MM.1S (cell line): Measurements from ENCODE around the gene SLA2.
A peak's percentile ranks its signal among the peaks of the same experiment; 100 is the strongest.

Source experiments
- DNase-seq: peaks from one replicate; pipeline ENCODE4 v3.0.0-alpha.2; 2015
- H2AFZ ChIP-seq: fragments of 300-600 bp; sonication (generic); 2 replicates; pipeline ENCODE4 v1.6.0; 2016; ENCODE audit warnings: antibody characterized with exemption, low read length
- H3F3A ChIP-seq: fragments of 300-600 bp; sonication (generic); 2 replicates; pipeline ENCODE4 v1.6.1; 2016; ENCODE audit warnings: mild to moderate bottlenecking, antibody characterized with exemption, low read length, moderate library complexity, mixed read lengths; ENCODE audit not compliant: insufficient read depth
- H3K27ac ChIP-seq: fragments of 300-600 bp; sonication (generic); 2 replicates; pipeline ENCODE4 v1.5.1; 2016; ENCODE audit warnings: mild to moderate bottlenecking, low read length
- H3K27me3 ChIP-seq: fragments of 300-600 bp; sonication (generic); replicated peaks from 2 replicates; pipeline ENCODE4 v1.6.0; 2016; ENCODE audit warnings: low read length; ENCODE audit not compliant: insufficient read depth
- H3K36me3 ChIP-seq: fragments of 300-600 bp; sonication (generic); replicated peaks from 2 replicates; pipeline ENCODE4 v1.6.1; 2016; ENCODE audit warnings: mild to moderate bottlenecking, low read length, mixed read lengths; ENCODE audit not compliant: insufficient read depth
- H3K4me1 ChIP-seq: fragments of 300-600 bp; sonication (generic); 2 replicates; pipeline ENCODE4 v1.6.1; 2016; ENCODE audit warnings: low read length, mixed read lengths
- H3K4me2 ChIP-seq: fragments of 300-600 bp; sonication (generic); 2 replicates; pipeline ENCODE4 v1.6.0; 2016; ENCODE audit warnings: low read depth, low read length
- H3K4me3 ChIP-seq: fragments of 300-600 bp; sonication (generic); 2 replicates; pipeline ENCODE4 v1.5.1; 2016; ENCODE audit warnings: low read length, mixed read lengths
- H3K79me2 ChIP-seq: fragments of 300-600 bp; sonication (generic); 2 replicates; pipeline ENCODE4 v1.6.1; 2016; ENCODE audit warnings: mixed run types, low read length, mixed read lengths
- H3K9ac ChIP-seq: fragments of 300-600 bp; sonication (generic); 2 replicates; pipeline ENCODE4 v1.6.1; 2016; ENCODE audit warnings: low read length, mixed read lengths
- H3K9me2 ChIP-seq: fragments of 300-600 bp; sonication (generic); replicated peaks from 2 replicates; pipeline ENCODE4 v1.6.1; 2016; ENCODE audit warnings: mild to moderate bottlenecking, low read length, mixed read lengths; ENCODE audit not compliant: insufficient read depth
- H3K9me3 ChIP-seq: fragments of 300-600 bp; sonication (generic); replicated peaks from 2 replicates; pipeline ENCODE4 v1.6.1; 2016; ENCODE audit warnings: mild to moderate bottlenecking, low read length, mixed read lengths; ENCODE audit not compliant: insufficient read depth
- H4K20me1 ChIP-seq: fragments of 300-600 bp; sonication (generic); 2 replicates; pipeline ENCODE4 v1.6.1; 2016; ENCODE audit warnings: mild to moderate bottlenecking, low read length, moderate library complexity, mixed read lengths; ENCODE audit not compliant: insufficient read depth
- EZH2 ChIP-seq: fragments of 300-600 bp; sonication (generic); optimal IDR thresholded peaks from 2 replicates; pipeline ENCODE3; 2017; ENCODE audit warnings: low read depth, mild to moderate bottlenecking, antibody characterized with exemption, low read length, mixed read lengths
- EZH2phosphoT487 ChIP-seq: fragments of 300-600 bp; sonication (generic); IDR thresholded peaks from 2 replicates; pipeline ENCODE4 v1.6.1; 2018; ENCODE audit warnings: antibody characterized with exemption, low read length
- TF ChIP-seq, protein P1 (sequence below): fragments of 300-600 bp; sonication (generic); IDR thresholded peaks from 2 replicates; pipeline ENCODE4 v1.5.1; 2016; ENCODE audit warnings: antibody characterized with exemption, low read length, mixed read lengths

Gene SLA2

DNA sequence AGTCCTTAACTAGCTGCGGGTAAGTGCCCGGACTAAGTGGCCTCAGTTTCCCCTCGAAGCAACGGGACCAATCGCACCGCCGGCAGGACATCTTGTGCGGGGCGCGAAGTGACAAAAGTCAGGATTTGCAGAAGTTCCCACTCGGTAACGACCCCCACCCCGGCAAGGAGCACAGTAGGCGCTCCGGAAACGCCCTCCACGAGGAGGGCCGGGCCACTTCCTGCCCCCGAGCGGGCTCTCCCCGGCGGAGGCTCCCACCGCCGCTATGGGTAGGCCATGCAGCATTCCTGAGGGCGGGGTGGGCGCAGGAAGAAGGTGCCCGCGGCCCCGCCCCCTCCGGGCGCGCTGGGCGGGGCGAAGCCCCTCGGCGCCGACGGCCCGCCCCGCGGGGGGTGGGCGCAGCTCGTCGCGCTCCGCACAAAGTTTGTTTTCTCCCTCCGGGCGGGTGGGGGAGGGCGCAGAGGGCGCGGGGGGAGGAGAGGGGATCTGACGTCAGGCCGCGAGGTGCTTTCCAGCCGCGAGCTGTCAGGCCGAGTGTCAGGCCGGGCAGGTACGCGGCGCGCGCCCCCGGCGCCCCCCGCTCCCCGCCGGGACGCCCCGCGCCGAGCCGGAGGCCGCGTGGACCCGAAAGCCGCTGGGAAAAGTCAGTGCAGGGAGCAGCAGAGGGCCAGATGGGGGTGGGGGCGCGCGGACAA, 72.7 kb downstream of the SLA2 start, which contains the start of gene TGIF2:
TSS of gene TGIF2 (plus strand) at position 495 of the 695 bp plus-strand sequence. CDS start 5,178 bp downstream, outside the sequence.
- H3K9me2 ChIP-seq: no peaks in the 10 kb centered on the region
- H3K9ac ChIP-seq: peak within 1 kb of the TSS; percentile 97
- H3K36me3 ChIP-seq: no peaks in the 10 kb centered on the region
- TF ChIP-seq, protein P1, sequence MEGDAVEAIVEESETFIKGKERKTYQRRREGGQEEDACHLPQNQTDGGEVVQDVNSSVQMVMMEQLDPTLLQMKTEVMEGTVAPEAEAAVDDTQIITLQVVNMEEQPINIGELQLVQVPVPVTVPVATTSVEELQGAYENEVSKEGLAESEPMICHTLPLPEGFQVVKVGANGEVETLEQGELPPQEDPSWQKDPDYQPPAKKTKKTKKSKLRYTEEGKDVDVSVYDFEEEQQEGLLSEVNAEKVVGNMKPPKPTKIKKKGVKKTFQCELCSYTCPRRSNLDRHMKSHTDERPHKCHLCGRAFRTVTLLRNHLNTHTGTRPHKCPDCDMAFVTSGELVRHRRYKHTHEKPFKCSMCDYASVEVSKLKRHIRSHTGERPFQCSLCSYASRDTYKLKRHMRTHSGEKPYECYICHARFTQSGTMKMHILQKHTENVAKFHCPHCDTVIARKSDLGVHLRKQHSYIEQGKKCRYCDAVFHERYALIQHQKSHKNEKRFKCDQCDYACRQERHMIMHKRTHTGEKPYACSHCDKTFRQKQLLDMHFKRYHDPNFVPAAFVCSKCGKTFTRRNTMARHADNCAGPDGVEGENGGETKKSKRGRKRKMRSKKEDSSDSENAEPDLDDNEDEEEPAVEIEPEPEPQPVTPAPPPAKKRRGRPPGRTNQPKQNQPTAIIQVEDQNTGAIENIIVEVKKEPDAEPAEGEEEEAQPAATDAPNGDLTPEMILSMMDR: no peak
- TF ChIP-seq EZH2phosphoT487 (no peak), EZH2 (no peak)
- H2AFZ ChIP-seq: peak within 1 kb of the TSS; percentile 81
- H3K27me3 ChIP-seq: no peaks in the 10 kb centered on the region
- H3K4me2 ChIP-seq: peak within 1 kb of the TSS; percentile 74
- H3F3A ChIP-seq: peaks cover 24% of the 10 kb centered on the region
- H3K79me2 ChIP-seq: peaks cover 42% of the 10 kb centered on the region
- peak within 1 kb of the TSS; percentile 78 for H3K4me3 ChIP-seq
- peak; percentile 84 for DNase-seq
- H4K20me1 ChIP-seq: no peaks in the 10 kb centered on the region
- H3K9me3 ChIP-seq: no peaks in the 10 kb centered on the region
- 0 out of 2 replicates have a peak, but pooled peaks cover 9% of the 10 kb centered on the region for H3K4me1 ChIP-seq
- peak within 1 kb of the TSS; percentile 50 for H3K27ac ChIP-seq

DNA sequence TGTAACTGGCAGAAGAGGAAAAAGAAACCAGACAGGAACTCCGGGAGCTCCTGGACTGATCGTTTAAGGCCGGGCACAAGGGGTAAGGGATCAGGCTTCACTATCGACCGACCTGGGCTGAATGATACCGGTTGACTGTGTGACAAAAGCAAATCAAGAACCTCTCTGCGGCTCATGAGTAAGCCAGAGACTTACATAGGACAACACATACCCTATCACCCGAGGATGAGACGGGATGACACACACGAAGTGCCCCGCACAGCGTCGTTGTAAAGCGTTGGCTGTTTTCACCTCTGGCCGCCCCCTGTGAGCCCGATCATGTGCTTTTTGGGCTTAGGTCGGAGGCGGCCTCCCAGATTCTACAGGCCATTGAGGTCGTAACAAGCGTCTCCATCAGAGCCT, 73.3 kb downstream of the SLA2 start:
- H3K9me2 ChIP-seq: no peaks in the 10 kb centered on the region
- no peak overlapping the region; the same call in 1 of the 2 replicates for H3K27ac ChIP-seq
- H4K20me1 ChIP-seq: no peaks in the 10 kb centered on the region
- H3K4me1 ChIP-seq: 0 out of 2 replicates have a peak, but pooled peaks cover 9% of the 10 kb centered on the region
- H3F3A ChIP-seq: peaks cover 24% of the 10 kb centered on the region
- H3K4me2 ChIP-seq: peak overlapping the region; percentile 44; the same call in 1 of the 2 replicates
- peak overlapping the region; percentile 50; the same call in 1 of the 2 replicates for H3K4me3 ChIP-seq
- H3K79me2 ChIP-seq: peaks cover 36% of the 10 kb centered on the region
- no peak for TF ChIP-seq EZH2phosphoT487
- no peak for TF ChIP-seq EZH2
- TF ChIP-seq, protein P1: no peak
- H3K36me3 ChIP-seq: no peaks in the 10 kb centered on the region
- H3K27me3 ChIP-seq: no peaks in the 10 kb centered on the region
- H3K9me3 ChIP-seq: no peaks in the 10 kb centered on the region
- H3K9ac ChIP-seq: peak overlapping the region; percentile 10; the same call in 1 of the 2 replicates
- no peak for DNase-seq
- H2AFZ ChIP-seq: peak overlapping the region; percentile 72

DNA sequence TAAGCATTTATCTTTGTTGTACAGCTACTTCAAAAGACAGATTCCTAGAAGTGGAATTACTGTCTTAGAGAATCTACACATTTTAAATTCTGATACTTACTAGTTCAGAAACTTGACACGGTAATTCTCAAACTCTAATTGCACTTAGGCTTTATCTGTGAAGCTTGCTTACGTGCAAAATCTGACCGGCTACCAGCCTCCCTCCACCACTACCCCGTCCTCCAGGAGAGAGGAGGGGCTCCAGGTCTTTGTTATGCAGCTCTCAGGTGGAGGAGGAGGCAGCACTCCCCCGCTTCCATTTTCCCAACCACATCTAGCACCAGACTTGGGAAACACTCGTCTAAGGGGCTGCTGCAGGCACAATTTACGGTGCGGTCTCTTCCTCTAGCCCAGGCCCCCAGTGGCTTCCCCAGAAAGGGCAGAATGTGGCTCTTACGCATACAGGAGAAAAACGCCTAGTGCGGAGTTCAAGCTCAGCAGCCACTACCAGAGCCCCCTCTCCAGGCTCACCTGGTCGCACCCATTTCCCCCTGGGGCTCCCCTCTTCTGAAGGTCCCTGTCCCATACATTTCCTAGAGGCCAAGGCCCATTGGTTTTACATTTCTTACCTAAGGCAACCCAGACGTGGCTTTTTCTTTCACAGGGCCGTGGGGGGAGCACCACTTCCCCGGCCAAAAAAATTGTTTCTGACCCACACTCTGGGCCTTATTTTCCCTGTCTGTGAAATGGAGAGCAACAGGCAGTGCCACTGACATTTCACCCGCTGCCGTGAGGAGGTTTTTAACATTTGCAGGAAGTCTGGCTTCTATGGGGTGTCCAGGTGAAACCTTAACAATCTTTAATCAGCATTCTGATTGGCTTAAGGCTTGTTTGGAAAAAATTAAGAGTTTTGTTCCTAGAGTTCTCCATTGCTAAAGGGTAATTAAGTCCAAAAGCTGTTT, 74.2 kb downstream of the SLA2 start:
- Histone ChIP-seq H3K36me3 (no peaks in the 10 kb centered on the region), H3K4me3 (no peak overlapping the region), H3K9ac (no peak overlapping the region), H3F3A (peaks cover 24% of the 10 kb centered on the region), H4K20me1 (no peaks in the 10 kb centered on the region), H3K27me3 (no peaks in the 10 kb centered on the region), H2AFZ (no peak overlapping the region), H3K4me2 (no peak overlapping the region), H3K4me1 (0 out of 2 replicates have a peak, but pooled peaks cover 9% of the 10 kb centered on the region), H3K27ac (no peak overlapping the region), H3K9me3 (no peaks in the 10 kb centered on the region), H3K9me2 (no peaks in the 10 kb centered on the region), H3K79me2 (peaks cover 32% of the 10 kb centered on the region)
- no peak for DNase-seq
- TF ChIP-seq, protein P1: no peak
